GM10266 (cell line): ENCODE measurements around the gene KSR2.

Source experiments
- DNase-seq: peaks from one replicate; pipeline ENCODE4 v3.0.0; 2012; ENCODE audit errors: extremely low spot score
- TF ChIP-seq, protein P1 (sequence below): IDR thresholded peaks from 2 replicates; pipeline ENCODE4 v1.5.1; 2012; ENCODE audit warnings: mild to moderate bottlenecking, low read depth; ENCODE audit not compliant: control insufficient read depth, insufficient read depth; ENCODE audit errors: missing control alignments

KSR2 gene

DNA sequence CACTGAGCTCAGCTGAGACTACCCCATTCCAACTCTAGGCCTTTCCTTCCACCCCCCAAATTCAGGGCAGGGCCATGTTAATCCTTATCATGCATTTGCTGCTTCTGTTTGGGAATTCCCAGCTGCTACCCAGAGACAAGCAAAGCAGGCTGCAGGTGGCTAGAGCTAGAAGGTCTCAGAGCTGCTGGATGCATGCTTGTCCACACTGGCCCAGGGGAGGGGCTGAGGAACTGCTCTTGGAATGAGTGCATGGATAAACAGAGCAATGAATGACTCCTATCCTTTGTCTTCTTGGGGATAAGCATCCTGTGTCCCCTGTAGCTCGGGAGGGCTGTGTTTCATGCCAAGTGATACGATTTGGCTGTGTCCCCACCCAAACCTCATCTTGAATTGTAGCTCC is 470.5 kb downstream of the KSR2 start:
- TF ChIP-seq, protein P1, sequence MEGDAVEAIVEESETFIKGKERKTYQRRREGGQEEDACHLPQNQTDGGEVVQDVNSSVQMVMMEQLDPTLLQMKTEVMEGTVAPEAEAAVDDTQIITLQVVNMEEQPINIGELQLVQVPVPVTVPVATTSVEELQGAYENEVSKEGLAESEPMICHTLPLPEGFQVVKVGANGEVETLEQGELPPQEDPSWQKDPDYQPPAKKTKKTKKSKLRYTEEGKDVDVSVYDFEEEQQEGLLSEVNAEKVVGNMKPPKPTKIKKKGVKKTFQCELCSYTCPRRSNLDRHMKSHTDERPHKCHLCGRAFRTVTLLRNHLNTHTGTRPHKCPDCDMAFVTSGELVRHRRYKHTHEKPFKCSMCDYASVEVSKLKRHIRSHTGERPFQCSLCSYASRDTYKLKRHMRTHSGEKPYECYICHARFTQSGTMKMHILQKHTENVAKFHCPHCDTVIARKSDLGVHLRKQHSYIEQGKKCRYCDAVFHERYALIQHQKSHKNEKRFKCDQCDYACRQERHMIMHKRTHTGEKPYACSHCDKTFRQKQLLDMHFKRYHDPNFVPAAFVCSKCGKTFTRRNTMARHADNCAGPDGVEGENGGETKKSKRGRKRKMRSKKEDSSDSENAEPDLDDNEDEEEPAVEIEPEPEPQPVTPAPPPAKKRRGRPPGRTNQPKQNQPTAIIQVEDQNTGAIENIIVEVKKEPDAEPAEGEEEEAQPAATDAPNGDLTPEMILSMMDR: no peak
- no peak for DNase-seq

DNA sequence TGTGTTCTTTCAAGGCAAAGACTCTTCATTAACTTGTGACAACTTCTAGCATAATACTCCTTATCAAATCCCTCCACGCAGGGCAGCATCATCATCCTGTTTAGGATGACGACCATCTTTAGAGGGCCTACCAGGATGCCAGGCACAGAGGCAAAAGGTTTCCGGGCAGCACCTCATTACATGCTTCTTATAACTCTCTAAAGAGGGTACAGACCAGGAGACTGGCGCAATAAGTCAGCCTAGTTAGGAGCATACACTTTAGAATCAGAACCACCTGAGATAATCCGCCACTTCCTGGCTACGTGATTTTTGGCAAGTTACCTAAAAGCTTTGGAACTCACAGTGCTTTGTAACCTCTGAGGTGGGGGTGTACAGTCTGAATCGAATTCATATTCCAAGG is 471.4 kb downstream of the KSR2 start:
- TF ChIP-seq, protein P1: no peak
- no peak for DNase-seq

DNA sequence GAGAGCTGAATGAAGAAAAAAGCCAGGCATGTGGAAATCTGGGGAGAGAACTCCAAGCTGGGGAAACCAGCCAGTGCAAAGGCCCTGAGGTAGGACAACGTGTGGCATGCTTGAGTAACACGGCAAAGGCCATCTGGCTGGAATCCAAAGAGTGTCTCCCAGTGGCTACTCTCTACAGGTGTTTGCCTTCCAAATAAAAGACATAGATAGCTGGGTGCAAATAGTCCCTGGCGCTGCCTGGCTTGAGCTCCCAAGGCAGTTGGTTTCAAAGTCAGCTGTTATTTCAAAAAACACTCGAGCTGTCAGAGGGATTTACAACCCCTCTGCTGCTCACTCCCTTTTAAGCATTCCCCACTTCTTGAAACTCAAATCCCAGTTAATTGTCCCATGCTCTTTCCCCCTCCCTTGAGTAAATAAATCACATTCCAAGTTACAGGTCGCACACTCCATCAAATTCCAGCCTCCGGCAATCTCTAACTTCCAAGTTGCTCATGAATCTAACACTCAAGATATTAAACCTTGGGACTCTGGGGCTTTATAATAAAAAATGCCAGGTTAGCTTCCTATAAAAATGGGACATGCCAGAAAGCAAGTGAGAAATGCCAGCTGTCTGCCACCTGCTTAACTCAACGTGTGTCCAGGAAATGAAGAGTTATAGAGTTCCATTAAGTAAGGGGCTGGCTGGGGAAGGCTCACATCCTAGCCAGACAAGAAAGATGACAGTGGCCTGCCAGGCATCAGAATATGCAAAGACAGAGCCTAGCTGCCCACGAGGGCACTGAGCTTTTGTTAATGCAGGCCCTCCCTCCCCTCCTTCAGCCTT is 473.7 kb downstream of the KSR2 start:
- TF ChIP-seq, protein P1: no peak
- no peak for DNase-seq

DNA sequence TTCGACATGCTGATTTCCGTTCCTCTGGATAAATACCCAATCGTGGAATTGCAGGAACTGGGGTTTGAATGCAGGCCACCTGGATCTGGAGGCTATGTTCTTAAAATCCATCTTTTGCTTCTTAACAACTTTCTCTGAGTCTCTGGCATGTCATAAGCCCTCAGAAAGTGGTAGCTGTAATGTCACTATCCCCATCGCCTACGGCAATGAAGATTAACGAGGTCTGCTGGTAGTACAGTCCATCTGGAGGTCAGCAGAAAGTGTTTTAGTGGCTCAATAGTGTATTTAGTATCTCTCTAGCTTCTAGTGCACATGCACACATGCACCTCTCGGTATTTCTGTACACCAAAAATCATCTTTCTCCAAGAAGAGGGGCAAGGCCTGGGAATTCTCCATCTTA is 477.1 kb downstream of the KSR2 start:
- DNase-seq: no peak
- TF ChIP-seq, protein P1: no peak

DNA sequence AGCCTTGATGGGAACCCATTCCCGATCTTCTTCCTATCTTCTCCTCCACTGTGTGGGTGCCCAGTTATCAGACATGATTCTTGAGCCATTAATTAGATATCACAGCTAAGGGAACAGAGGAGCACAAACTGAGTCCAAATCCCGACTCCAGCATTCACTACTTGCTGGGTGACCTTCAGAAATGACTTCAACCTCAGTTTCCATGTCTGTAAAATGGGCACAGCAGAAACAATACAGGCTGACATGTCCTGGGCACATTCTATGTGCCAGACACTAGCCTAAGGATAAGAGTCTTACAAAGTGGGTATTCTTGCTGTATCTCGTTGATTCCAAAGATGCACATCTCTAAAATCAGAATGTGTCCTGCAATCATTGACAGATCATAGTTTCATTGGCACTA is 478.7 kb downstream of the KSR2 start:
- no peak for DNase-seq
- TF ChIP-seq, protein P1: no peak

DNA sequence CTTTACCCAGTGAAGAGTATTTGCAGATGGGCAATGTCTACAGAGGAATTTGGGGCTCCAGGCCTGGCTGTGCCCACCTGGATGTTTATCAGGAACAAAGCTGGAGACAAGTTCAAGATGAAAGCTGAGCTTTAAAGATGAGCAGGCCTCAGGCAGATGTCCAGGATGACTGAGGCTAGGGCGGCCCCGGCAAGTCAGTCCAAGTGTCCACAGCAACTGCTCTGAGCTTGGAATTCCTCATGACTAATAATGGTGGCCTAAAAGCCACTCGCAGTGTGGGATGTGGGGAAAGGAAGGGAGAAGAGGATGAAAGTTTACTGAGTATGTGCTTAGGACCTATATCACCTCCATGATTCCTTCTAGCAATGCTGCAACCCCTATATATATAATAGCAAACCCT is 479.1 kb downstream of the KSR2 start:
- DNase-seq: no peak
- TF ChIP-seq, protein P1: no peak

DNA sequence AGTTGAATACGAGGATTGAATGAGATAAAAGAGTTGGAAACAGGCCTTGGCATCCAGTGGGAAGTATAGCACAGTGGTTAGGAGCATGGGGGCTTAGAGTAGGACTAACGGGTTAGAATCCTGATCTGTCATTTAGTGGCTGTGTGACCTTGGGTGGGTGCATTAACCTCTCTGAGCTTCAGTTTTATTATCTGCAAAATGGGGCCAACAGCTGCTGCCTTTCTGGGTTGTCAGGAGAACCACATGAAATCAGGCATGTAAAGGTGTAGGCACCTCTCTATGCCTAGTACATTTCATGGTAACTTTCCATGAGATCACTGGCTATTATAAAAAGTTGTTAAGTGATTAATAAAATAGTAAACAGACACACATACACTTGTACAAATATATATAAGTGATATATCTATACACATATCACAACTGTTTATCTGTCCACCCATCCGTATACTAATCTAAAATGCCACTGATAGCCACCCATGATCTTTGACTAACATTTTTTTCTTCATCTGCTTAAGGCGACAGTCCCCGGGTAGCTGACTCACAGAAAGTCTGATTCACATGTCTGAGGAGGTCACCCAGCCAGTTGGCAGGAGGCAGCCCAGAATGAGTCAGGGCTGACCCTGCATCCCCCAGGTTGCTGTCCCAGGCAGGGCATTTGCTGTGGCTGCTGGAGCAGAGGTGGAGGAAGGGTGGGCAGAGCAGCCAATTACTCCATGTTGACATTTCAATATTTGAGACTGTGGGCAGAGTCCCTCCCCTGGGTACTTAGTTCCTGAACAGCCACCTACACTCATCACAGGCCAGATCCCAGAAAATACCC is 481.7 kb downstream of the KSR2 start:
- TF ChIP-seq, protein P1: no peak
- no peak for DNase-seq
